Stimulated activated CD4-positive, alpha-beta T cell treated with anti-CD3 and anti-CD28 coated beads, TNF-alpha, amount 100 ng/mL, for 4 hours (primary cell): Measurements from ENCODE around the gene CDK5RAP2.

ENCODE experiments used
- DNase-seq, 3 experiments: peaks; one replicate each; pipeline ENCODE4 v3.0.0-alpha.2; 2020; ENCODE audit warnings: low read depth in 3 of 3

The CDK5RAP2 gene

GRCh38 chr9:120403543-120403856, 176.5 kb downstream of the CDK5RAP2 start:
- DNase-seq, result no peak

- no peak for DNase-seq
Measured at GRCh38 chr9:120402741-120403542, 177.0 kb downstream of the CDK5RAP2 start.

GRCh38 chr9:120399940-120400339, 180.0 kb downstream of the CDK5RAP2 start:
- DNase-seq, result no peak

GRCh38 chr9:120398286-120398685, 181.7 kb downstream of the CDK5RAP2 start:
- no peak for DNase-seq

- DNase-seq, result no peak
Measured at GRCh38 chr9:120397453-120397852, 182.5 kb downstream of the CDK5RAP2 start.

GRCh38 chr9:120396931-120397330, 183.0 kb downstream of the CDK5RAP2 start:
- no peak for DNase-seq

- DNase-seq, result no peak
Measured at GRCh38 chr9:120396418-120396817, 183.5 kb downstream of the CDK5RAP2 start.

- DNase-seq, result no peak
Measured at GRCh38 chr9:120395376-120395775, 184.6 kb downstream of the CDK5RAP2 start.

GRCh38 chr9:120394058-120394669, 185.8 kb downstream of the CDK5RAP2 start:
- DNase-seq, result no peak

- DNase-seq, result no peak
Measured at GRCh38 chr9:120393386-120394057, 186.4 kb downstream of the CDK5RAP2 start.

GRCh38 chr9:120392711-120393110, 187.3 kb downstream of the CDK5RAP2 start:
- DNase-seq, result no peak

- DNase-seq, result no peak
Measured at GRCh38 chr9:120392245-120392644, 187.7 kb downstream of the CDK5RAP2 start.

GRCh38 chr9:120391691-120392090, 188.3 kb downstream of the CDK5RAP2 start:
- no peak for DNase-seq

- DNase-seq, result no peak
Measured at GRCh38 chr9:120390637-120391190, 189.3 kb downstream of the CDK5RAP2 start.

- DNase-seq, result no peak
Measured at GRCh38 chr9:120389867-120390266, 190.1 kb downstream of the CDK5RAP2 start.

GRCh38 chr9:120389300-120389699, 190.7 kb downstream of the CDK5RAP2 start:
- DNase-seq, result no peak

GRCh38 chr9:120388003-120388855, 191.7 kb downstream of the CDK5RAP2 start:
- DNase-seq, result no peak

- DNase-seq, result no peak
Measured at GRCh38 chr9:120387257-120388002, 192.5 kb downstream of the CDK5RAP2 start.

- DNase-seq, result no peak
Measured at GRCh38 chr9:120386390-120387131, 193.4 kb downstream of the CDK5RAP2 start.
